ENCODE results near the gene SPAG8.

The SPAG8 gene

DNA sequence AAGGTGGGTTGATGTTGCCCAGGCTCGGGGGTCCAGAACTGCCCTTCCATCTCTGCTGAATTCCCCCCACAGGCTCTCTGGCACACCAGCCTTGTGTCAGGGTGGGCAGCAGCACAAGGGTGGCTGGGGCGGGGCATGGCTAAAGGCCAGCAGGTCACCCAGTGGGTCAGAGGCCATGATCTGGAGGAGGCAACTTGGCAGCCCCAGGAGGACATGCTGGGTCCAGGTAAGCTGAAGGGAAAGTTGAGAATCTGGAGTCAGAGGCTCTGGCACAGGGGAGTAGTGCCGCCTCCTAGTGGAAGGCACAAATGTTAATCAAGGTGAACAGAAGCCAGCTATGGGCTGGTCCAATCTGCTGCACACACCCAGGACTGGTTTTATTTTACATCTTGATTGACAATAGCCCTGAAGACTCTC lies 23.2 kb upstream of the SPAG8 start:
- H3K4me1 ChIP-seq (ENCODE audit: control insufficient read depth, low read depth, low read length) = no peaks in the 10 kb centered on the region
- H3K27ac ChIP-seq (ENCODE audit: low read length) = no peak overlapping the region
- no peaks in the 10 kb centered on the region for H3K9me3 ChIP-seq (ENCODE audit: control insufficient read depth, low read depth, low read length)
- H3K27me3 ChIP-seq (ENCODE audit: control insufficient read depth, insufficient read depth, low read length) = no peaks in the 10 kb centered on the region
- no peak overlapping the region for H3K9ac ChIP-seq (ENCODE audit: low read length)
- H3K4me3 ChIP-seq (ENCODE audit: low read length) = no peak overlapping the region
- H3K36me3 ChIP-seq (ENCODE audit: control insufficient read depth, low read depth, low read length) = no peaks in the 10 kb centered on the region

- Histone ChIP-seq H3K27me3 (ENCODE audit: control insufficient read depth, insufficient read depth, low read length) (no peaks in the 10 kb centered on the region), H3K9me3 (ENCODE audit: control insufficient read depth, low read depth, low read length) (no peaks in the 10 kb centered on the region), H3K4me1 (ENCODE audit: control insufficient read depth, low read depth, low read length) (no peaks in the 10 kb centered on the region), H3K4me3 (ENCODE audit: low read length) (no peak overlapping the region), H3K36me3 (ENCODE audit: control insufficient read depth, low read depth, low read length) (no peaks in the 10 kb centered on the region), H3K9ac (ENCODE audit: low read length) (no peak overlapping the region), H3K27ac (ENCODE audit: low read length) (no peak overlapping the region)
Measured at GRCh38 chr9:35834260-35835215, 22.5 kb upstream of the SPAG8 start.

DNA sequence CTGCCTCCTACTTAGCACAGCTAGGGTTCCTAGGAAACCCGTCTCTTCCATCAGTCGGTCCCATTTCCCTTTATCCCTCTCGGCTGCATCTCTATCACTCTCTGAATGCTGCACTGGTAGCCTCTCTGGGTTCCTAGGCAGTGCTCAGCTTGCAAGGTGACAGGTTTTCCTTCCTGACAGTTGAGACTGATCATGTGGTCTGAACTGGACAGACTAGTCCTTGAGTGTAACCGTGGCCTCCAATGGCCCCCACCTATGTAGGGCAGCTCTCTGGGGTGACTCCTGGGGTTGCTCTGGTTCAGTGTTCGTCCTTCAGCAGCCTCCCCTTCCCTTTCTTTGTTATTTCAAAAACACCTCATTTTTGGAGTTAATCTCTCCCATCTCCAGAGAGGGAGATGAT lies 20.8 kb upstream of the SPAG8 start:
- Histone ChIP-seq H3K4me1 (ENCODE audit: control insufficient read depth, low read depth, low read length) (peaks cover 3% of the 10 kb centered on the region), H3K9ac (ENCODE audit: low read length) (no peak overlapping the region), H3K4me3 (ENCODE audit: low read length) (no peak overlapping the region), H3K9me3 (ENCODE audit: control insufficient read depth, low read depth, low read length) (no peaks in the 10 kb centered on the region), H3K36me3 (ENCODE audit: control insufficient read depth, low read depth, low read length) (no peaks in the 10 kb centered on the region), H3K27ac (ENCODE audit: low read length) (no peak overlapping the region), H3K27me3 (ENCODE audit: control insufficient read depth, insufficient read depth, low read length) (no peaks in the 10 kb centered on the region)

DNA sequence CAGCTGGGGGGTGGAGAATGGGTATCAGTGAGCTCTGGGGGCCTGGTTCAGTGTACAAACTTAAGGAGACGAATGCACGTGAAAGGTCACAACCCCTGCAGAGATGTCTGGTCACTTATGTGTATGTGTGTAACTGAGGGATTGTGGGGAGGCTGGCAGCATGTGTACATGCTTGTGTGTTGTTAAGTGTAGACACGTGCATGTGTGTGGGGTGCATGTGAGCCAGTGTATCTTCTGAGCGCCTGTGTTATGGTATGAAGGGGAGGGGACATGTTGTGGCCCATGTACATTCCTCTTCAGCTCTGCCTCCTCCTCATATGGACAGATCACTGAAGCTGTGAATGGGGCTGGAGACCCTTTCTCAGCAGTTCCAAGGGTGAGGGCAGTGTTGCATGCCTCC lies 19.0 kb upstream of the SPAG8 start:
- no peaks in the 10 kb centered on the region for H3K27me3 ChIP-seq (ENCODE audit: control insufficient read depth, insufficient read depth, low read length)
- no peak overlapping the region for H3K27ac ChIP-seq (ENCODE audit: low read length)
- peaks cover 3% of the 10 kb centered on the region for H3K4me1 ChIP-seq (ENCODE audit: control insufficient read depth, low read depth, low read length)
- no peak overlapping the region for H3K9ac ChIP-seq (ENCODE audit: low read length)
- H3K36me3 ChIP-seq (ENCODE audit: control insufficient read depth, low read depth, low read length) = no peaks in the 10 kb centered on the region
- H3K9me3 ChIP-seq (ENCODE audit: control insufficient read depth, low read depth, low read length) = no peaks in the 10 kb centered on the region
- no peak overlapping the region for H3K4me3 ChIP-seq (ENCODE audit: low read length)

- Histone ChIP-seq H3K9ac (ENCODE audit: low read length) (peak overlapping the region; percentile 8), H3K4me3 (ENCODE audit: low read length) (peak overlapping the region; percentile 75), H3K27ac (ENCODE audit: low read length) (no peak overlapping the region), H3K4me1 (ENCODE audit: control insufficient read depth, low read depth, low read length) (peaks cover 3% of the 10 kb centered on the region), H3K9me3 (ENCODE audit: control insufficient read depth, low read depth, low read length) (no peaks in the 10 kb centered on the region), H3K27me3 (ENCODE audit: control insufficient read depth, insufficient read depth, low read length) (no peaks in the 10 kb centered on the region), H3K36me3 (ENCODE audit: control insufficient read depth, low read depth, low read length) (no peaks in the 10 kb centered on the region)
Measured at GRCh38 chr9:35829764-35830096, 17.7 kb upstream of the SPAG8 start.

DNA sequence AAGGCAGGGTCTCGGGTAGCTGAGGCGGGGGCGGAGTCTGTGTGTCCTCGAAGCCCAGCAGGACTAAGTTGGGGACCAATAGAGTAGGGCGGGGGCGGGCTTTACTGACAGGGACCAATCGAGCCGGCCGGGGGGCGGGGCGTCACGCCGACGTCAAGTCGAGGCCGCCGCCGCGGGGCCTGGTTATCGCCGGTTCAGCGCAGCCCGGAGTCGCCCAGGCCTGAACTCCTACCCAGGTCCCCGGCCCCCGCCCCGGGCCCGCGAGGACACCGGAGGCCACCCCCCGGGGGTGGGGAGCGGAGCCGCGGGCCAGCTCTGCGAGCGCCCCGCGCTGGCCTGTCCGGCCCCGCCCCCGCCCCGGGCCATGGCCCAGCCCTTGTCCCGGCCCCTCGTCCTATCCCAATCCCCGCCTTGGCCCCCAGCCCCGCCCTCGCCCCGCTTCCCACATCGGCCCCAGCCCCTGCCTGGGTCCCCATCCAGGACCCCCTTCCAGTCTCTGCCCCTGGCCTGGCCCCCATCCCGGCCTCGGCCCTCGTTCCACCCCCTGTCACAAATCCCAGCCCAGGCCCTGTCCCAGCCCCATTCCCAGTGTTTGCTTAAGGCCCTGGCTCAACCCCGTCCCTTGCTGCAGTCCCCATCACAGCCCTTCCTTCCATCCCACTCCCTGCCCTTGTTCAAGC lies 17.2 kb upstream of the SPAG8 start, which contains the start of gene TMEM8B:
Gene TMEM8B, plus strand, starts transcription at position 145 of the 680 bp plus-strand sequence. Its CDS starts 220 bp downstream, at position 365.
- no peaks in the 10 kb centered on the region for H3K36me3 ChIP-seq (ENCODE audit: control insufficient read depth, low read depth, low read length)
- H3K27me3 ChIP-seq (ENCODE audit: control insufficient read depth, insufficient read depth, low read length) = no peaks in the 10 kb centered on the region
- H3K9me3 ChIP-seq (ENCODE audit: control insufficient read depth, low read depth, low read length) = no peaks in the 10 kb centered on the region
- peaks cover 4% of the 10 kb centered on the region for H3K4me1 ChIP-seq (ENCODE audit: control insufficient read depth, low read depth, low read length)
- H3K9ac ChIP-seq (ENCODE audit: low read length) = peak within 1 kb of the TSS; percentile 29
- H3K27ac ChIP-seq (ENCODE audit: low read length) = no peak within 1 kb of the TSS
- H3K4me3 ChIP-seq (ENCODE audit: low read length) = peak within 1 kb of the TSS; percentile 75

DNA sequence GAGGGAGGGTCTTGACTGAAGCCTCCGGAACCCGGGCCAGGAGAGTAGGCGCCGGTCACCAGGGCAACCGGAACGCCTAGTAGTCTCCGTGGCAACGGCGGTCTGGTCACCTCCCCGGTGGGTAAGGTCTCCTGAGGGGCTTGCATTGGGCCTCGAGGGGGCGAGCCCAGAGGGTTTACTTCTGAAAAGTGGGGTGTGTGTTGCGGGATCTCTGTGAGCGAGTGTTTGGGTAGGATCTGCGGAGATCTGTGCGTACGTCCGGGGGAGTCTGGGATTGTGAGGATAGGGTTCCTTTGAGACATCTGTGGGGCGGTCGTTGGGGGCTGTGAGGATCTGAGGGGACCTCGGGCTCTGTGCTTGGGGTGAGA lies 16.6 kb upstream of the SPAG8 start, which contains the start of gene FAM221B:
Gene FAM221B, minus strand, starts transcription at position 17 of the 368 bp plus-strand sequence. CDS start 2,571 bp downstream, outside the sequence.
- no peak within 1 kb of the TSS for H3K27ac ChIP-seq (ENCODE audit: low read length)

DNA sequence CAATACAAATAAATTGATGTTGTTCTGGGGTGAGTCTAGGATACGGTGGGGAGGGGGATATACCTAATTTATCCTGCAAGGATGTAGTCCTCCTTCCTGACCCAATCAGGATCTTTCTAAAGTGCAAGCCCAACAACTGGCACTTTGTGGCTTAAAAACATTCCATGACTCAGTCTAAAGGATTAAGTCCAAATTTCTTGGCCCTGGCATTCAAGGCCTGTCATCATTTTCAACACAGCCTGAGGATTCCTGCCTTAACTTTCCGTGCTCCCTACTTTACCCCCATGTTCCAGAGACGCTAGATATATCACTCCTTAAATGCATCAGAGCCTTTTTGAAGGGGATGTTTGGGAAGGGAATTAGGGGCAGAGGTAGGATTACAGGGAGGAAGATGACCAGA lies 15.4 kb upstream of the SPAG8 start:
- H3K4me1 ChIP-seq (ENCODE audit: control insufficient read depth, low read depth, low read length) = peaks cover 15% of the 10 kb centered on the region
- no peaks in the 10 kb centered on the region for H3K9me3 ChIP-seq (ENCODE audit: control insufficient read depth, low read depth, low read length)
- no peaks in the 10 kb centered on the region for H3K27me3 ChIP-seq (ENCODE audit: control insufficient read depth, insufficient read depth, low read length)
- no peaks in the 10 kb centered on the region for H3K36me3 ChIP-seq (ENCODE audit: control insufficient read depth, low read depth, low read length)
- no peak overlapping the region for H3K27ac ChIP-seq (ENCODE audit: low read length)
- H3K9ac ChIP-seq (ENCODE audit: low read length) = no peak overlapping the region
- no peak overlapping the region for H3K4me3 ChIP-seq (ENCODE audit: low read length)

More for the DNA sequence above, 16.6 kb upstream of the SPAG8 start, which contains the start of gene FAM221B:
- H3K4me3 ChIP-seq (ENCODE audit: low read length) = peak within 1 kb of the TSS; percentile 75
- no peaks in the 10 kb centered on the region for H3K36me3 ChIP-seq (ENCODE audit: control insufficient read depth, low read depth, low read length)
- H3K27me3 ChIP-seq (ENCODE audit: control insufficient read depth, insufficient read depth, low read length) = no peaks in the 10 kb centered on the region
- no peaks in the 10 kb centered on the region for H3K9me3 ChIP-seq (ENCODE audit: control insufficient read depth, low read depth, low read length)
- peaks cover 6% of the 10 kb centered on the region for H3K4me1 ChIP-seq (ENCODE audit: control insufficient read depth, low read depth, low read length)
- H3K9ac ChIP-seq (ENCODE audit: low read length) = peak within 1 kb of the TSS; percentile 29

DNA sequence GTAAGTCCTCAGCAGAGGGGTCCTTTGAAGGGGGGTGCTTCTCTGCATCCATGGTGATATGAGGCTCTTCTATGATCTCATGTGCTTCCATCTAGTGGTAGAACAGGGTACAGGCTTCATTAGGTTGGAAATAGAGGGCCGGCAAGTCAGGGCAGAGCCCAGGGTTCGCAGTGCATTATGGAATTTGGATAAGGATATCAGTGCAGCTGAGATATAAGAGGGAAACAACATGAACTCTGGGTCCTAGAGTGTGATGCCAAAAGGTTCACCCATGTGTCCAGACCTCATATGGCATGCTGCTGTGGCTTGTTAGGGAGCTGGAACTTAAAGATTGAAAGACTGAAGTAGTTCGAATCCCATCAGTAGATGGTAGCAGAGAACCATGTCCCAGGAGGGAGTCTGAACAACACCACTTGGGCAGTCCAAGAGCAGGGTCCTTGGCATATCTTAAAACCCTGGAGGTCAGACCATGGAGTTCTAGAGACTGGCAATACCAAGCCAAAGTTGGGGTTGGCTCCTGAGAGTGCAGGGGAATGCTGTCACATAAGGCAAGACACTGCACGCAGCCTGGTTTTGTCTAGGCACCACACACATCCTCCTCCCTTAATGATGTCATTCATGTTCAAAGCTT lies 14.1 kb upstream of the SPAG8 start:
- H3K9ac ChIP-seq (ENCODE audit: low read length) = no peak overlapping the region
- H3K4me3 ChIP-seq (ENCODE audit: low read length) = no peak overlapping the region
- no peaks in the 10 kb centered on the region for H3K27me3 ChIP-seq (ENCODE audit: control insufficient read depth, insufficient read depth, low read length)
- no peaks in the 10 kb centered on the region for H3K36me3 ChIP-seq (ENCODE audit: control insufficient read depth, low read depth, low read length)
- peaks cover 15% of the 10 kb centered on the region for H3K4me1 ChIP-seq (ENCODE audit: control insufficient read depth, low read depth, low read length)
- H3K27ac ChIP-seq (ENCODE audit: low read length) = no peak overlapping the region
- H3K9me3 ChIP-seq (ENCODE audit: control insufficient read depth, low read depth, low read length) = no peaks in the 10 kb centered on the region

DNA sequence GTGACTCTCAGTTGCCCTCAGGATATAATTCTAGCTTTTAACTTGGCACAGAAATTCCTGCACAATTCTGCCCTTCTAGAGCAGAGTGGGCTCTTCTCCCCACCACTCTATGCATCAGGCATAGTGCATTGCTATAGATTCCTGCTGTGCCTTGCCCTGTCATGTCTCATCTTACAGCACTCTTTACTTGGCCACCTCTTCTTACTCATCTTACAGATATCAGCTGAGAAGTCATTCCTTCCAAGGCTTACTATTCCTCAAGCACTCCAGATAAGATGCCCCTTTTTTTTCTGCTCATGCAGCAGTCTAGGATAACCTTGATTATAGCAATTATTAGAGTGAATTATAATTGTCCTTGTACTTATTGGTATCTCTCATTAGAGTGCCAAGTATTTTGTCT lies 10.9 kb upstream of the SPAG8 start:
- H3K27me3 ChIP-seq (ENCODE audit: control insufficient read depth, insufficient read depth, low read length) = no peaks in the 10 kb centered on the region
- peaks cover 12% of the 10 kb centered on the region for H3K4me1 ChIP-seq (ENCODE audit: control insufficient read depth, low read depth, low read length)
- H3K27ac ChIP-seq (ENCODE audit: low read length) = no peak overlapping the region
- no peaks in the 10 kb centered on the region for H3K9me3 ChIP-seq (ENCODE audit: control insufficient read depth, low read depth, low read length)
- H3K9ac ChIP-seq (ENCODE audit: low read length) = no peak overlapping the region
- H3K4me3 ChIP-seq (ENCODE audit: low read length) = no peak overlapping the region
- H3K36me3 ChIP-seq (ENCODE audit: control insufficient read depth, low read depth, low read length) = no peaks in the 10 kb centered on the region

- no peaks in the 10 kb centered on the region for H3K9me3 ChIP-seq (ENCODE audit: control insufficient read depth, low read depth, low read length)
- peaks cover 12% of the 10 kb centered on the region for H3K4me1 ChIP-seq (ENCODE audit: control insufficient read depth, low read depth, low read length)
- H3K4me3 ChIP-seq (ENCODE audit: low read length) = no peak overlapping the region
- H3K36me3 ChIP-seq (ENCODE audit: control insufficient read depth, low read depth, low read length) = no peaks in the 10 kb centered on the region
- no peaks in the 10 kb centered on the region for H3K27me3 ChIP-seq (ENCODE audit: control insufficient read depth, insufficient read depth, low read length)
- no peak overlapping the region for H3K9ac ChIP-seq (ENCODE audit: low read length)
- H3K27ac ChIP-seq (ENCODE audit: low read length) = no peak overlapping the region
Measured at GRCh38 chr9:35820076-35820475, 8.0 kb upstream of the SPAG8 start.

All from iPS-18a (cell line).